Keratinocyte (primary cell): Measurements from ENCODE around the gene MCTP2. TPM values are rescaled to one million over a fixed set of nuclear protein-coding genes. Genes with fewer than 3 reads are reported as not detected.

ENCODE experiments used
- DNase-seq: peaks from one replicate; pipeline ENCODE4 v3.0.0-alpha.2; 2011; ENCODE audit warnings: low read depth, missing footprints, low spot score
- FAIRE-seq: peaks from 2 replicates; lab custom pipeline; 2011; peaks lifted over from hg19 to GRCh38; lab: Jason Lieb, UNC
- H2AFZ ChIP-seq: 2 replicates; pipeline ENCODE4 v1.6.0; 2012; ENCODE audit warnings: low read length, control low read depth, inconsistent platforms; ENCODE audit not compliant: control insufficient read depth
- H3K27ac ChIP-seq: 2 replicates; pipeline ENCODE4 v1.5.1; 2011; ENCODE audit warnings: low read length; ENCODE audit not compliant: control insufficient read depth, insufficient read depth
- H3K27me3 ChIP-seq: 3 replicates; pipeline ENCODE4 v1.6.0; 2011; ENCODE audit warnings: low read length; ENCODE audit not compliant: control insufficient read depth, insufficient read depth; ENCODE audit errors: extremely low read depth
- H3K36me3 ChIP-seq, 2 experiments: 2 replicates in 1 of 2; 3 replicates in 1 of 2; pipeline ENCODE4 v1.5.1; 2011; ENCODE audit warnings: low read length in 2 of 2, mild to moderate bottlenecking in 1 of 2; ENCODE audit not compliant: control insufficient read depth in 2 of 2, insufficient read depth in 2 of 2; ENCODE audit errors: extremely low read depth in 1 of 2
- H3K4me1 ChIP-seq: 3 replicates; pipeline ENCODE4 v1.5.1; 2011; ENCODE audit warnings: low read length; ENCODE audit not compliant: control insufficient read depth, insufficient read depth; ENCODE audit errors: extremely low read depth
- H3K4me2 ChIP-seq: 3 replicates; pipeline ENCODE4 v1.6.0; 2011; ENCODE audit warnings: low read depth, low read length; ENCODE audit not compliant: control insufficient read depth, insufficient read depth; ENCODE audit errors: extremely low read depth
- H3K4me3 ChIP-seq, 3 experiments: fragments of 200-600 bp in 1 of 3; sonication (generic) in 1 of 3; 2 replicates in 2 of 3; 3 replicates in 1 of 3; pipeline ENCODE4 v1.5.1; 2011 to 2016; ENCODE audit warnings: low read length in 3 of 3, mild to moderate bottlenecking in 3 of 3, control low read depth in 2 of 3, inconsistent platforms in 1 of 3, low read depth in 1 of 3, mixed read lengths in 1 of 3, mixed run types in 1 of 3, moderate library complexity in 1 of 3; ENCODE audit not compliant: control insufficient read depth in 2 of 3, insufficient read depth in 2 of 3; ENCODE audit errors: extremely low read depth in 1 of 3
- H3K79me2 ChIP-seq: 2 replicates; pipeline ENCODE4 v1.6.0; 2012; ENCODE audit warnings: low read length; ENCODE audit not compliant: control insufficient read depth, insufficient read depth
- H3K9ac ChIP-seq: 3 replicates; pipeline ENCODE4 v1.6.0; 2011; ENCODE audit warnings: low read length; ENCODE audit not compliant: control insufficient read depth, insufficient read depth; ENCODE audit errors: extremely low read depth
- H3K9me1 ChIP-seq: 3 replicates; pipeline ENCODE4 v1.6.0; 2011; ENCODE audit warnings: low read length; ENCODE audit not compliant: control insufficient read depth, insufficient read depth; ENCODE audit errors: extremely low read depth
- H3K9me3 ChIP-seq: 2 replicates; pipeline ENCODE4 v1.5.1; 2012; ENCODE audit warnings: low read depth, low read length; ENCODE audit not compliant: control insufficient read depth
- H4K20me1 ChIP-seq: 3 replicates; pipeline ENCODE4 v1.6.0; 2011; ENCODE audit warnings: low read length; ENCODE audit not compliant: control insufficient read depth, insufficient read depth; ENCODE audit errors: extremely low read depth
- CTCF ChIP-seq, 3 experiments: IDR thresholded peaks in 1 of 3; conservative IDR thresholded peaks in 1 of 3; optimal IDR thresholded peaks in 1 of 3; 2 replicates in 2 of 3; 3 replicates in 1 of 3; pipeline versions ENCODE3 to v1.5.1; 2011; ENCODE audit warnings: low read length in 3 of 3, mild to moderate bottlenecking in 3 of 3, moderate library complexity in 2 of 3, control low read depth in 1 of 3, inconsistent platforms in 1 of 3; ENCODE audit not compliant: insufficient read depth in 2 of 3; ENCODE audit errors: extremely low read depth in 1 of 3
- EZH2 ChIP-seq: IDR thresholded peaks from one replicate; pipeline ENCODE4 v1.6.1; 2012; ENCODE audit warnings: inconsistent platforms, mild to moderate bottlenecking, low read length, moderate library complexity
- dilution Hi-C: fragments of 300-500 bp; cut with MboI; formaldehyde crosslinking; loops from one replicate; pipeline ENCODE4 v1.7.0; 2020; ENCODE audit warnings: low sequenced_read_pairs; ENCODE audit not compliant: extremely low pct_ligation_motif_present
- polyA plus RNA-seq, 5 experiments: library from polyadenylated mRNA; depleted of rRNA in 3 of 5; stranded (reverse) in 3 of 5; stranded (forward) in 1 of 5; unstranded in 1 of 5; fragments of >200 nt; gene quantifications; 1 replicate in 1 of 5; 2 replicates in 3 of 5; 3 replicates in 1 of 5; pipeline versions ENCODE4 v1.2.1 to v1.2.3, GENCODE V29; 2011 to 2012; ENCODE audit warnings: missing spikeins in 2 of 5, low read depth in 1 of 5, low replicate concordance in 1 of 5

MCTP2 gene
- polyA plus RNA-seq, 1 donor (not counting 4 experiments of a cell fraction or from before 2014, with no cell fraction given): 22.0 TPM

GRCh38 chr15:94322141-94322540 is 90.8 kb downstream of the MCTP2 start:
- H3K9ac ChIP-seq: no peak overlapping the region
- no peaks in the 10 kb centered on the region for H3K9me3 ChIP-seq
- peaks cover 0 to 6% of the 10 kb centered on the region in 2 experiments for H3K36me3 ChIP-seq
- peaks cover 4% of the 10 kb centered on the region for H4K20me1 ChIP-seq
- no peak overlapping the region for H3K27ac ChIP-seq
- no peaks in the 10 kb centered on the region for H3K4me1 ChIP-seq
- H3K79me2 ChIP-seq: peaks cover 4% of the 10 kb centered on the region
- no peak overlapping the region for H3K4me3 ChIP-seq
- no peak for DNase-seq
- H3K9me1 ChIP-seq: no peaks in the 10 kb centered on the region
- no peak overlapping the region for H2AFZ ChIP-seq
- FAIRE-seq: no peak
- dilution Hi-C loops: no loop called here
- TF ChIP-seq EZH2 (no peak), CTCF (optimal IDR thresholded peaks at IDR 0.05 in 1 of 3, IDR thresholded peaks at IDR 0.05 in 1 of 3, conservative IDR thresholded peaks at IDR 0.05 in 1 of 3; ENCODE audit: extremely low read depth in 1 of 3, insufficient read depth in 2 of 3, low read length in 3 of 3) (no peak)
- no peaks in the 10 kb centered on the region for H3K27me3 ChIP-seq
- no peak overlapping the region for H3K4me2 ChIP-seq

GRCh38 chr15:94323076-94323475 is 91.7 kb downstream of the MCTP2 start:
- DNase-seq: no peak
- peaks cover 6% of the 10 kb centered on the region for H3K79me2 ChIP-seq
- H3K36me3 ChIP-seq: peaks cover 0 to 2% of the 10 kb centered on the region in 2 experiments
- H3K9me1 ChIP-seq: no peaks in the 10 kb centered on the region
- FAIRE-seq: no peak
- no peak overlapping the region for H3K27ac ChIP-seq
- H3K4me2 ChIP-seq: no peak overlapping the region
- dilution Hi-C loops: no loop called here
- peaks cover 4% of the 10 kb centered on the region for H4K20me1 ChIP-seq
- no peak overlapping the region for H3K9ac ChIP-seq
- H3K27me3 ChIP-seq: no peaks in the 10 kb centered on the region
- H3K9me3 ChIP-seq: no peaks in the 10 kb centered on the region
- TF ChIP-seq EZH2: no peak
- TF ChIP-seq CTCF (optimal IDR thresholded peaks at IDR 0.05 in 1 of 3, IDR thresholded peaks at IDR 0.05 in 1 of 3, conservative IDR thresholded peaks at IDR 0.05 in 1 of 3; ENCODE audit: extremely low read depth in 1 of 3, insufficient read depth in 2 of 3, low read length in 3 of 3): no peak
- H2AFZ ChIP-seq: no peak overlapping the region
- H3K4me1 ChIP-seq: no peaks in the 10 kb centered on the region
- H3K4me3 ChIP-seq: no peak overlapping the region
